DOHH2 (cell line): ENCODE measurements around the gene MAML1.

ENCODE experiments used
- EZH2phosphoT487 ChIP-seq: fragments of 200-600 bp; sonication (generic); IDR thresholded peaks from 2 replicates; pipeline ENCODE4 v1.6.1; 2017; ENCODE audit warnings: borderline replicate concordance, mild to moderate bottlenecking, antibody characterized with exemption, low read length, moderate library complexity, mixed read lengths
- TF ChIP-seq, protein P1 (sequence below): fragments of 200-600 bp; sonication (generic); IDR thresholded peaks from one replicate; pipeline ENCODE4 v1.5.1; 2014; ENCODE audit warnings: antibody characterized with exemption, mild to moderate bottlenecking, low read depth, low read length; ENCODE audit not compliant: poor library complexity, severe bottlenecking

DNA sequence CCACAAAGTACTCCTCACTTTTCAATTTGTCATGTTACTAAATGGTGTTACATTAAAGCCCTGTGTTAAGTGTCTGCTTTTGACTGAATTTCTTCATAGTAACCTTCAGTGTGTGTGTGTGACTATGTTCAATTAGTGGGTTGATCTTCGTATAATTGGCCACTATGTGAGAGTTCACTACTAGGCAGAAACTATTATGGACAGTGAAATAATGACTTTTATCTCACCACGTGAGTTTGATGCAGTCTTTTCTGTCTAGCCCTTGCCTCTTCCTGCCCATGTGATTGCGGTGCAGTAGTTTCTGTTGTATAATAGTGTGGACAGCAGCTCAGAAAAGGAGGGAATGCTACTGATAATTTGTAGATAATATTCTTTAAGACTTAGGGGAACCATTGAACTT lies 1.8 kb upstream of the MAML1 start:
- TF ChIP-seq, protein P1, sequence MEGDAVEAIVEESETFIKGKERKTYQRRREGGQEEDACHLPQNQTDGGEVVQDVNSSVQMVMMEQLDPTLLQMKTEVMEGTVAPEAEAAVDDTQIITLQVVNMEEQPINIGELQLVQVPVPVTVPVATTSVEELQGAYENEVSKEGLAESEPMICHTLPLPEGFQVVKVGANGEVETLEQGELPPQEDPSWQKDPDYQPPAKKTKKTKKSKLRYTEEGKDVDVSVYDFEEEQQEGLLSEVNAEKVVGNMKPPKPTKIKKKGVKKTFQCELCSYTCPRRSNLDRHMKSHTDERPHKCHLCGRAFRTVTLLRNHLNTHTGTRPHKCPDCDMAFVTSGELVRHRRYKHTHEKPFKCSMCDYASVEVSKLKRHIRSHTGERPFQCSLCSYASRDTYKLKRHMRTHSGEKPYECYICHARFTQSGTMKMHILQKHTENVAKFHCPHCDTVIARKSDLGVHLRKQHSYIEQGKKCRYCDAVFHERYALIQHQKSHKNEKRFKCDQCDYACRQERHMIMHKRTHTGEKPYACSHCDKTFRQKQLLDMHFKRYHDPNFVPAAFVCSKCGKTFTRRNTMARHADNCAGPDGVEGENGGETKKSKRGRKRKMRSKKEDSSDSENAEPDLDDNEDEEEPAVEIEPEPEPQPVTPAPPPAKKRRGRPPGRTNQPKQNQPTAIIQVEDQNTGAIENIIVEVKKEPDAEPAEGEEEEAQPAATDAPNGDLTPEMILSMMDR = no peak
- no peak for TF ChIP-seq EZH2phosphoT487
